GM21619 (cell line): ENCODE data around the gene MRTO4.
"Not testable (repeated sequence)": the region's sequence is repeated elsewhere in the genome, so short reads cannot be mapped to it uniquely, and the experiment has no call there.

Source experiments
- ATAC-seq: cut with Tn5 transposase; IDR thresholded peaks from one replicate; pipeline ENCODE4 v1.9.1; 2021; ENCODE audit not compliant: unreplicated experiment

MRTO4 gene

DNA sequence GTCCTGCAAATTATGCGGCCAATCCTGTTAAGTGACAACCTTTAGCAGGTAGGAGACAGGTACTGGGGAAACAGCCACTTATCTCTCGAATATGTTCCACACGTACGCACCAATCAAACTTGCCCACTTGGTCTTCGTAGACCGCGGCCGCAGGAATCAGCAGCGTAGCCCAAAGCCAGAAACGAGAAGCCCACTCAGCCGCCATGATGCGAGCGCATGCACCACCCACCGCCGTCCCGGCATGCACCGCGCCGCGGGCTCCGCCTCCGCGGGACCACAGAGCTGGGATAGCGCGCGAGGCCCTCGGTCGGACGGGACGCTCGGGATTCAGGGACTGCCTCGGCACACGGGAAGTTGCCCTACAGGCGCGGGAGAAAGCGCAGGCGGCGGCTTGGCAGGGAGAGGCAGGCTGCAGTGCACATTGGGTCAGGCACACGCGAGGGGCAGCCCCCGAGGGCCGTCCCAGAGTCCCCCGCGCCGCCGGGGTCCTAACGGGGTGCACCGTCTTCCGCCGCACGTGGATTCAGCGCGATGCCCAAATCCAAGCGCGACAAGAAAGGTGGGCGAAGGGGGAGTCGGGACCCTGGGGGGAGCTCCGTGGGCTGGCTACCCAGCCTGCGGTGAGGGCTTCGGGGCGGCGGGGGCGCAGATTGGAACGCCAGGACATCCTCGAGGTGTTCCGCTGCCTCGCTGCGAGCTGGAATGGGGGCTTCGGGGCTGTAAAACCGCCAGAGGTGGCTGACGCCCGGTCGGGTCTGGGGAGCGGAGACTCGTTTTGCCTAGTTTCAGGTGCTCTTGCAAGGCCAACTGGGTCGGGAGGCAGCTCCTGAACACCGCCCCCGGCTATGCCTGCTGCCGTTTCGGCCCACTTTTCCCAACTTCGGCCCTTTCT is at the start of gene MRTO4, which contains the start of gene EMC1:
Gene MRTO4, plus strand, starts transcription at position 501 of the 892 bp plus-strand sequence. Its CDS starts 31 bp downstream, at position 532.
Gene EMC1, minus strand, starts transcription at position 220 of the 892 bp plus-strand sequence. Its CDS starts 15 bp downstream, at position 205.
- peak; percentile 84 for ATAC-seq

DNA sequence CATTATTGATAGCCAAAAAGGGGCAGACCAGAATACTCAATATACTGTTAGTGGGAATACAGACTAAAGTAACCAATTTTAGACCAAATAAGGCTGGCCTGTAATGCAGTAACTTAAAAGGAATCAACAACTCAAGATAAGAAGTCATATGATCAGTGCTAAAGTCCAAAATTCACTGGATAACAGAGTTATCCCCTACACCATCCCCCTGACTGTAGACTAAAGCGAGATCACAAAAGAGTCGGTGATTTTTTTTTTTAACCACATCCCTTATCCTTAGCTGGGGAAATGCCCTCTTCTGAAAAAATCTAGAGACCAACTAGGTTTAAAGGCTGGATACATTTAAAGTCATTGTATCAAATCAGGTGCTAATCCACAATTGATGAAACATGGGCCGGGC is 49.2 kb upstream of the MRTO4 start:
- ATAC-seq: no peak

DNA sequence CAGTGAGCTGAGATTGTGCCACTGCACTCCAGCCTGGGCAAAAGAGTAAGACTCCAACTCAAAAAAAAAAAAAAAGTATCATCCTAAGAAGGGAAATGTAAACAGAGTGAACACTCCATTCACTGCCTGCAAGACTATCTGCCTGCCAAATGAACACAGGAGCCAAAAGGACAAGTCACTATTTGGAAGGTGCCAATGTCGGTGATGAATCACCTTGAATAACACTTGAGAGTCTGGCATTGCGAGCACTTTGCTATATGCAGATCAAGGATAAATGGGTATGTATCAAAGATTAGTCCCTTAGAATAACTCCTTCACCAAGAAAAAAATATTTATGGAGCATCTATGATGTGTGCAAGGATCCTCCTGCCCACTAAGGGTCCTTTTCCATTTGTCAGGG is 48.2 kb upstream of the MRTO4 start:
- ATAC-seq: no peak

DNA sequence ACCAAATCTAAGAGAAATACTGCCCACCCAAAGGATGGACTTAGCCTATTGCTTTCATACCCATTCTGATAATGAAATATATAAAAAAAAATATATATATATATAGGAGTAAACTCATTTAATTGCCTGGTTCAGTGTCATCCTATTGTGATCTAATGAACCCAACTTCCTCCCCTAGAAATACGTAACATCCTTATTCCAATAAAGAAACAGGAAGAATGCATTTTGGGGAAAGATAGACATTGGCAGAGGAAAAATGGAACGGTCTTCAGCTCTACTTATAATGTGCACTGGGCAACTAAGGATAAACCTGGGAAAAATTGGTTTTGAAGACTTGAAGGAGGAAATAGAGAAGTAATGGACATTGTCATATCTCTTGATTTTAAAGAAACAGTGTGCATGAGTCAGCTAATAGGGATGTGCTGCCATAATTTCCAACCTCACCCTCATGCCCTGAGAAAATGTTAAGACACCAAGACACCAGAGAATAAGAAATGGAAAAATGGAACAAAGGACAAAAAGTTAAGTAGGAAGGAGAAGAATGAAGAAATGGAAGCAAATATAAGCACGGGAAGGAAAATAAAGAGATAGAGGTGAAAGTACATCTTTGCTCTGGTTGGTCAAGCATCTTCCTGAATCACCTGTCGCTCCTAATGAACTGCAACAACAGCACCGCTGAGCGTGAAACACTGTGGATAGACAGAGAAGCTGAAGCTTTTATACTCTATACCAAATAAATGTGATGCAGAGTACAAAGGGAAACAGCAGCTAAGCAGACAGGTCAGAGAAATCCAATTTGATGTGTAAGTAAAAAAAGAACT is 46.9 kb upstream of the MRTO4 start:
- no peak for ATAC-seq

DNA sequence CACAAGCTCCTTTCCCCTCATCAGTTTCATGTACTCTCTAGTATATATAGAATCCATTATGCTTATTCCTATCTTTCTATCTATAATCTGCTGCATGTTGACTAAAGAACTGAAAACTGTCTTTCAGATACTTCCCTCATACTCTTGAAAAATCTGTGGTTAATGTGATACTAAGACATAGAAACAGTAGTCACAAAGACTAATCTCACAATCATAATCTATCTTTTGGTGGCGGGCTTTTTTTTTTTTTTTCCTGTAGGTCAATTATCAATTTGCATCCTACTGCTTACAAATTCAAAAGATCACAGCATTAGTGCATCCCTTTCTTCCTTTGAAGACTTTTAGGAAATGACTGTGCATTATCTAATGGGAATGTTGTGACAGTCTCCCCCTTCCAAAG is 46.2 kb upstream of the MRTO4 start:
- no peak for ATAC-seq

DNA sequence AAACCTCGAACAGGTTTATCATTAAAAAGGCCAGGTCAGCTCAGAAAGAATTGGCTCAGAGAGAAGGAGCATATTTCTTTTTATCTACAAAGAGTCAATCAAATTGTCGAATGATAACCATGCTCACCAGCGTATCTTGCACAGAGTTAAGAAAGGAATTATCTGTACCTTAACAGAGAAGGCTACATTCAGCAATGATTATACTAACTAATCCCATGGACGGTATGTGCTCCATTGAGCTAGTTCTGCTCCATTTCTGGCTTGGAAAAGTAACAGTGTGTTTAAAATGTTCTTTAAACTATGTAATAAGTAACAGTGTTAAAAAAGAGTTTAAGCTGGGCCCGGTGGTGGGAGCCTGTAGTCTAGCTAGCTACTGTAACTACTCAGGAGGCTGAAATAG is 45.8 kb upstream of the MRTO4 start:
- no peak for ATAC-seq

DNA sequence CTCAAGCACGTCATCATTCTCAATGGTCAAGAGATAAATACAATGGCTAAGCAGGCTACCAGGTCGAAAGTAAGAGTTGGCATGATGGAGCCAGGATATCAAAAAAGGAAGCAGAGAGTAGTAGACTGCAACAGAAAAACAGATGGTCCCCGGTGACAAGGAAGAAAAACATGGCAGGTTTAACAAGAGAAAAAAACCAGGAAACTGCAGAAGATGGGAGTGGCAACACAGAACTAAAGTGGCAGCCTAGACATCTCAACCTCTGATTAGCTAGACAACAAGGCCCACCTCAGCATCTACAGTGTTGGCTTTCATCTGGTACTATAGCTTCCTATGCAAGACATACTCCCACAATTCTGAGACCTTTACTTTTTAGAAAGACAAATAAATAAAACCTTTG is 44.7 kb upstream of the MRTO4 start:
- no peak for ATAC-seq

DNA sequence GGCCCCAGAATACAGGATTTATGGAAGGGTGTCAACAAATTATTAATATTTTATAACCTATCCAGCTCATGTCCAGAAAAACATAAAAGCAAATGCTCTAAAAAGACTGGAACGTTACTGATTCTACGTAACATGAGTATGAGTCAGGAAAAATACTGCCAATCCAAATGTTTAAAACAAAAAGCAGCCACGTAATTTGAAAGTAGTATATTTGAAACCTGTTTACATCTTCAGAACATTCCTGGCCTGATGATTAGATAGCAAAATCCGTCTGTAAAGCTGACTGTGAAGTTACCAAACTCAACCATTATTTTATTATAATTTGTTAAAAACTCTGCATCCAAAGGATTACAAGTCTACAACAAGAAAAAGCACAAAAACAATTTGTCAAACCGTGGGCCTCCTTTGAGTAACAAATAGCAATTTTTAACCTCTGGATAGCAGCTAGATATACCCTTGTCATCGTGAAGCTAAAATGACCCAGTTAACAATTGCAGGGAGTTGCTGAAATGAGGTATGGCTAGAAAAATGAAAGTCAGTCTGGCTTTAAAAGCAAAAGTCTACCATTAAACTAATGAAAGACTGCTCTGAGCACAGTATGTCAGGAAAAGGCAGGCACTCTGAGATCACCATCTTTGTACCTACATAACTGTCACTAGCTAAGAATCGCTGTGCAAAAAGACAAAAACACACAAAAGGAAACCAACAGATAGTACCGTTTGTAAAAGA is 42.7 kb upstream of the MRTO4 start:
- ATAC-seq: no peak

DNA sequence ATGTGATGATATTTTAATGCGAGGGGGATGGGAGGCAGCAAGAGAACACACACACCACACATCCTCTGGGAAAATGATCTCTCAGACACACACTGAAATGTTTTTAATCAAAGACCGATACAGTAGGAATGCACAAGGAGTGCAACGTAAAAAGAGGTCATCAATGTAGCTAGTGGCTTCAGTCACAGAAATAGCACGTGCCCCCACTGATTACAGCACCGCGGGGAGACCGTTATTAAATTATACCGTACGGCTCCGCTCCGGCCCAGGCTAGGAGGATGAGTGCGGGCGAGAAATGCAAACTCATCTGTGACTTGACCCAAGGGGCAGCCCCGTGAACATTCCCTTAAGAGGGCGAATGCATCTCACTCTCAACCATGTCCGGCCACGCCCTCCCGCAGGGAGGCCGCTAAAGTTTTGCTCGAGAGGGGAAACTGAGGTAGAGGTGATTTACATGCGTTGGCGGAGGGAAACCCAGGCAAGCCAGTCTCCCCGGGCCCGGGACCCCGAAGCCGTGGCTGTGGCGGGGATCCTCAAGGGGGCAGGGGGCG is 42.1 kb upstream of the MRTO4 start:
- peak; percentile 56 for ATAC-seq

DNA sequence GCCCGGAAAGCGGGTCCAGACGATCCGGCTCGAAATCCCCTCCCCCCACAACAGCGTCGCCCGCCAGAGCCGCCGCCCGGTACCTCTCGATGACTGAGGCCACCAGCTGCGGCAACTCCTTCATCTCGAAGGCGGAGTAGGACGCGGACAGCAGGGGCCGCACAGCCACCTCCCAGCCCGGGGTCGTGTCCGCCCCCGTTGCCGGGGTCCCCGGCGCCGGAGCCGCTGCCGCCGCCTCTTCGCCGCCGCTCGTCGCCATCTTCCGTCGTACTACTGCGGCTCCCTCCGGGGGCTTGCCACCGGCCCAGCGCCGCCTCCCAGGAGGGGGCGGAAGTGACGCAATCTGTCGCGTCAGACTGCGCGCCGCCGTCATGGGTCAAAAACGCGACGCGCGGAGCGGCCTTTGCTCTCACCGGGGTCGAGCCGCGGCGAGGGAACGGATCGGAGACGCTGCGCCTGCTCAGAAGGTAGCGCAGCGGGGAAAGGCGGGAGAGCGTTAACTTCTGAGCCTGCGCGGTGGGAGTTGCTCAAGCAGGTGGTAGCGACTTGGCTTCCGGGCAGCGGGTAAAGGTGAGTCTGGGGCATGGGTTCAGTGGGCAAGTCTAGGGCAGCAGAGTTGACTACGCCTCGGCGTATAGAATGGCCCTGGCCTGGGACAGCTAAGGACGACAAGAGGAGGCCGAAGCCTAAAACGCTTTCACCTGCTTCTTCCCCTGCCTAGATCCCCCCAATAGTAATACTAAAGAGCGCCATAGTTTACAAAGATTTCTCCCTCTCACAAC is 41.4 kb upstream of the MRTO4 start, which contains the start of gene UBR4:
Gene UBR4, minus strand, starts transcription at position 277 of the 782 bp plus-strand sequence. Its CDS starts 18 bp downstream, at position 259.
- peak; percentile 71 for ATAC-seq

DNA sequence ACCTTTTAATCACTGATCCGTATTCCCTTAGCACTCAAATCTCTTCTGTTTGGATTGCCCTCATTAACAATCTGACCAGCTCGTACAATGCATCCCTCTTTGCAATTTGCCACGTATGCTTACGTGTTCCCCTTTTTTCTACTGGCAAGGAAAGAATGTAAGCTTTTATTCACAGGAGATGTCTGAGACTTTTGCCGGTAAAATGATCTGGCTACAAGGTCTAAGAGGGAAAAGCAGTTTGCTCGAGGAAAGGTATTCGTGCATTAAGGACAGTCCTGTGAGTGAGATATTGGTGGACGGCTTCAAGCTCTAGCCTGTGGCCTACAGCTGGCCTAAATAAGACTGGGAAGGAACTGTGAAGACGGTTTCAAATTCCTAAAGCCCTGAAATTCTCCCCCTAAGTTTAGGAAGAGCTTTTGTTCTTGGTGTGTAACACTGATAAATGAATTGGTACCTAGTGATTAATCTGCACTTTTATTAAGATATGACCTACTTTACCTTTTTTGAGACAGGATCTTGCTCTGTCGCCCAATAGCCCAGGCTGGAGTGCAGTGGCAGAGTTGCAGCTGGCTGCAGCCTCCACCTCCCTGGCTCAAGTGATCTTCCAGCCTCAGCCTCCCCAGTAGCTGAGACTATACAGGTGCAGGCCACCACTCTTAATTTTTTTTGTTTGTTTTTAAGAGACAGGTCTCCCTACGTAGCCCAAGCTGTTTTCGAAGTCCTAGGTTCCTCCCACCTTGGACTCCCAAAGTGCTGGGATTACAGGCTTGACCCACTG is 40.6 kb upstream of the MRTO4 start:
- ATAC-seq: no peak

DNA sequence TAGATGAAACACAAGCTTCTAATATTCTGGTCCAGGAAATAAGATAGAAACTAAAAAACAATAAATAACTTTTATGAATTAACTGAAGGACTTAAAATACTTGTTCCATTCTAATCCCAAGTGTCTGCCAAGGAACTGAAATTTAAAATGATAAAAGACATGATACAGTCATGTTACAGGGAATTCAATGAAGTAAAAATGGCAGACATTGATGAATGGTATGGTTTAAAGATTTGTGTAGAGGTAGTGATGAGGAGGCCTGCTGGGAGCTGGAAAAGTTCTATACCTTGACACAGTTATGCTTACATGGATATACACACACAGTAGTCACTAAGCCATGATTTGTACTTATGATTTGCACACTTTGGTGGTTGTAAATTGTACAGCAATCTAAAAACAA is 39.4 kb upstream of the MRTO4 start:
- no peak for ATAC-seq

DNA sequence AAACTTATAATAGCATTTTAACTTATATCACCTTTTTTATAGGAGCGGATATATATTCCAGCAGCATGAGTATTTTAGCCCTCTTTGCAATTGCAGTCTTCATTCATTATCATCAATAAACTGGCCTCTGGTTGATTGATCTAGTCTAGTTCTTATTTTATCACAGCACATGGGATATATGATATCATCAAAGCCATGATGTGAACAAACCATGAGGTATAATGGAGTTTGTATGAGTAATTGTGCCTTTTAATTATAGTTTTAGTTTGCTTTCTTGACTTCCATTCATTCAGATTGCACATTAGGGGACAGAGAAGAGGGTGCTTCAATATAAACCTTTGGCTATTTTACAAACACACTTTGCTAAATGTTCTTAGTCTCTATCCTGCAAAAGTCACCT is 38.0 kb upstream of the MRTO4 start:
- ATAC-seq: no peak

DNA sequence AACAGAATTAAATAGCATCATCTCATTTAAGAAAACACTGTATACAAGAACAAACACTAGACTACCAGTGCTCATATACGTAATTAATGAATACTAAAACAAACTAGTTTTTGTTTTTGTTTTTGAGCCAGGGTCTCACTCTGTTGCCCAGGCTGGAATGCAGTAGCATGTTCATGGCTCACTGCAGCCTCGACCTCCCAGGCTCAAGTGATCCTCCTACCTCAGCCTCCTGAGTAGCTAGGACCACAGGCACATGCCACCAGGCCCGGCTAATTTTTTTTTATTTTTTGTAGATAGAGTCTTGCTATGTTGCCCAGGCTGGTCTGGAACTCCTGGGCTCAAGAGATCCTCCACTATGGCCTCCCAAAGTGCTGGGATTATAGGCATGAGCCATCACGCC is 35.0 kb upstream of the MRTO4 start:
- not testable (repeated sequence) for ATAC-seq

DNA sequence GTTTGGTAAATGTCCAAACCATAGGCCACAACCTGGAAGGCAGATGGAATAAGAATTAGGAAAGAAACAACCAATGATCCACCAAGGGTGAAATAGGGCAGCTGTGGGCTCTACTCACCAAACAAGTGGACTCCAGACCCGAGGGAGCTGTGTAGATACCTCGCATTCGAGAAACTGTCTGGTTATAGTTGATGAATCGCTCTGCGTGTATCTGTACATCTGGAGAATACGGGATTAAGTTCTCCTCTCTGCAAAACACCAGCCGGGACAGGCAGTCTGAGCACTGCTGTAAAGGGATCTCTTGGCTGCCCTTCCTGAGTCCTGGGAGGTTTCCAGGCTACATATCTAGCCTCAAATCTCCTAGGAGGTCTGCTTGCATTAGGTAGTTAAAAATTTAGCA is 32.2 kb upstream of the MRTO4 start:
- ATAC-seq: no peak

DNA sequence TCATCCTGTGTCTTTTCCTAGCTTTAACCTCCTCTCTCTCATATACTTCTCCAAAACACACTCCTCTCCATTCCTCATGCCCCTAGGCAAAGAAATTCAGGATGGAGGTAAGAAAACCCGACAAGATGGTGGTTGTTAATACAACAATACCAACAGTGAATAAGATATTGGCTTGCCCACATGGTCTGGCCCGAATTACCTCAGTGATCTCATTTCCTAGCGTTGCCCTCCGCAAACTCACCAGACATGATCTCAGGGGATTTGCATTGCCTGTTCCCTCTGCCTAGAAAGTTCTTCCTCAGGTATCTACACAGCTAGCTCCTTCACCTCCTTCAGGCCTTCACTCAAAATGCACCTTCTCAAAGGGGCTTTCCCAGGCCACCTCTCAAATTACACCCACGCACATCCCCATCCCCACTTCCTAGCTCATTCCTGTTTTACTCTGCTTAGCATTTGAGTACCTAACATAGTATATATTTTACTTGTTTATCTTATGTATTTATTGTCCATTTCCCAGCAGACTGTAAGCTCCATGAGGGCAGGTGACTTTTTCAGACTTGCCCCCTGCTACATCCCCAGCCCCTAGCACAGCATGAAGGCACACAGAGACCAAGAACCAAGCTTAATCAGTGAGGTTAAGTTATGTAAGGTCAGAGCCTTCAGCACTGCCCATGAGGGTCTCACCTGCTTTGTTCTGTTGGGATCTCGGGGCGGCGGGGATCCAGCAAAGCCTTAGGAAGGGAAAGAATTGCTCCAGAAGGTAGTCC is 31.3 kb upstream of the MRTO4 start:
- no peak for ATAC-seq

DNA sequence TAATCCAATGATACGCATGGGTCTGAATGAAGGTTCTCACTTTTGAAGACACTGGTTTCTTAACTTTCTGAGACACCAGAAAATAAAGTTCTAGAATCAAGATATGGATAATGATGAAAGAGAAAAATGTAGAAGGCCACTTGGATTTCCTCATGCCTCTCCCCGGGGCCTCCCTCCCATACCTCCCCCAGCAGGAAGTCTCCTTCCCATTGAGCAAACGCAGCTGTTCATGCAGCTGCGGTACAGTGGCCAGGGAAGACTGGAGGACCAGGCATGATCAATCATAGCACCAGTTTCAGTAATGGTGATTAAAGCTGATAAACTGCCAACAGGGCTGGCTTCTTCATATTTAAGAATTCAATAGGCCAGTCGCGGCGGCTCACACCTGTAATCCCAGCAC is 30.6 kb upstream of the MRTO4 start:
- no peak for ATAC-seq

DNA sequence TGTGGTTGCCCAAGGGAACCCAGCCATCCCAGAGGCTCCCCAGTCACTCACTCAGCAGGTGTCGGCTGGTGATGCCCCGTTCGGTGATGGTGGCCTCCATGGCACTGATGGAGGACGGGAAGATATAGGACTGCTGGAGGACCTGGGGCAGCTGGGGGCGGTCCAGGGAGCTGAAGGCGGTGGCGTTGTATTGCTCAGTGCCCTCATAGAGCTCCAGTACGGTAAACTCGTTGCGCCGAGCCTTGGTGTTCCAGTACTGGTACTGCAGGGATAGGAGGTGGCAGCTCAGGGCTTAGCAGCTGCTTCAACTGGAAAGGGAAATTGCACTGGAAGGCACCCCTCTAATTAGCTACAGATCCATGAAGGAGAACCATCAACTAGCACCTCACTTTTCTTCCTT is 29.0 kb upstream of the MRTO4 start:
- ATAC-seq: no peak
